Heart left ventricle (tissue), 16 donors: ENCODE measurements around the gene NRCAM. TPM values are rescaled to one million over a fixed set of nuclear protein-coding genes. Genes with fewer than 3 reads are reported as not detected.

Source experiments
- ATAC-seq, 4 donors: fragments of 200-7000 bp; cut with Tn5 transposase; one replicate each; pipeline ENCODE4 v1.9.1; 2020 to 2022; ENCODE audit warnings: moderate library complexity in 4 of 4, mild to moderate bottlenecking in 3 of 4, moderate number of reproducible peaks in 1 of 4
- DNase-seq, 5 donors: peaks; one replicate each; pipeline ENCODE4 v3.0.0-alpha.2; 2020
- H3K27ac ChIP-seq, 12 donors: fragments of 200-600 bp; sonication (generic) in 4 of 12; one replicate each; pipeline versions ENCODE4 v1.5.0 to v1.8.0; 2016 to 2022; ENCODE audit warnings: mild to moderate bottlenecking in 2 of 12
- H3K27me3 ChIP-seq, 9 donors: fragments of 200-600 bp; sonication (generic) in 2 of 9; one replicate each; pipeline versions ENCODE4 v1.5.1 to v1.8.0; 2016 to 2022; ENCODE audit warnings: mild to moderate bottlenecking in 3 of 9
- H3K36me3 ChIP-seq, 9 donors: fragments of 200-600 bp; sonication (generic) in 2 of 9; one replicate each; pipeline versions ENCODE4 v1.5.0 to v1.8.0; 2018 to 2022; ENCODE audit warnings: mild to moderate bottlenecking in 2 of 9
- H3K4me1 ChIP-seq, 12 donors: fragments of 200-600 bp; sonication (generic) in 4 of 12; one replicate each; pipeline versions ENCODE4 v1.5.0 to v1.8.0; 2016 to 2022; ENCODE audit warnings: mild to moderate bottlenecking in 3 of 12
- H3K4me3 ChIP-seq, 12 donors: fragments of 200-600 bp; sonication (generic) in 4 of 12; one replicate each; pipeline versions ENCODE4 v1.5.0 to v1.8.0; 2017 to 2022; ENCODE audit warnings: mild to moderate bottlenecking in 9 of 12, moderate library complexity in 4 of 12
- H3K9me3 ChIP-seq, 12 donors: fragments of 200-600 bp; sonication (generic) in 4 of 12; one replicate each; pipeline versions ENCODE4 v1.5.0 to v1.8.0; 2016 to 2022; ENCODE audit warnings: mild to moderate bottlenecking in 1 of 12
- POLR2A ChIP-seq, 2 donors: fragments of 450-650 bp; IDR thresholded peaks; one replicate each; pipeline ENCODE4 v1.6.1; 2017; ENCODE audit warnings: antibody characterized with exemption in 2 of 2, mild to moderate bottlenecking in 2 of 2, moderate library complexity in 2 of 2
- WGBS, 4 donors: extraction: QIAGEN DNeasy Blood & Tissue Kit in 2 of 4; methylation state at CpG; one replicate each; pipeline versions ENCODE4 v1.1.5 to v1.1.7; 2013 to 2018; 5-methylcytosine and 5-hydroxymethylcytosine counted together
- intact Hi-C, 10 donors: fragments of 100-400 bp; cut with DNase I; formaldehyde crosslinking; loops; one replicate each; pipeline versions ENCODE4 v1.11.1 to v1.14.2; 2022
- polyA plus RNA-seq, 2 donors: library from polyadenylated mRNA; stranded (reverse); fragments of 200-250 nt; gene quantifications; one replicate each; pipeline ENCODE4 v1.2.3, GENCODE V29; 2013
- total RNA-seq, 9 donors: library from RNA; depleted of rRNA in 2 of 9; stranded (reverse); fragments of >200 nt in 2 of 9; fragmentation: NEBNext Ultra II Directional in 3 of 9; extraction: Animal tissue kit (Norgen Biotek cat#: 25700) in 3 of 9; gene quantifications; one replicate each; pipeline versions ENCODE4 v1.1.0 to v1.2.4, GENCODE V29; 2016 to 2023
- TF ChIP-seq, protein P1 (sequence below), 12 donors: fragments of 200-600 bp; sonication (generic) in 4 of 12; IDR thresholded peaks; one replicate each; pipeline versions ENCODE4 v1.5.0 to v1.8.0; 2018 to 2022; ENCODE audit warnings: antibody characterized with exemption in 12 of 12, mild to moderate bottlenecking in 5 of 12
- donor health status: ischemic (EF 13 %, LVEDD 7.1; RV severe dilation, severe dysfunction).
- donor health status: healthy with polysubstance abuse.
- donor health status: DM: no; HTN: yes; CAD: no.
- donor health status: DM: no; HTN: no; CAD: no.
- donor health status: ischemic (EF 25% LVEDD 6.9; RV normal size, moderate dysfunction).
- donor health status: ischemic (EF 25% LVEDD 5.7; RV mildly dilated, moderate dysfunction).
- donor health status: healthy.
- donor health status: DM: yes; HTN: yes; CAD: no.
- donor health status: ischemic (EF 35%, LVEDD 5.7; RV mildly dilated, moderate dysfunction).
- donor health status: nonischemic (EF 11% LVEDD 7.7; RV severe dilation, severe dysfunction).
- donor health status: DM: yes; HTN: yes; CAD: no.
- donor health status: PGD.
- donor health status: ischemic (EF 29% LVEDD 5.4; RV normal size, mild dysfunction).
- donor health status: nonischemic (EF 23%, LVEDD 6.1; RV moderate dilation, normal function).

The NRCAM gene
- total and polyA plus RNA-seq, 11 donors, result 0.07 to 2.5 (median 0.36) TPM

DNA sequence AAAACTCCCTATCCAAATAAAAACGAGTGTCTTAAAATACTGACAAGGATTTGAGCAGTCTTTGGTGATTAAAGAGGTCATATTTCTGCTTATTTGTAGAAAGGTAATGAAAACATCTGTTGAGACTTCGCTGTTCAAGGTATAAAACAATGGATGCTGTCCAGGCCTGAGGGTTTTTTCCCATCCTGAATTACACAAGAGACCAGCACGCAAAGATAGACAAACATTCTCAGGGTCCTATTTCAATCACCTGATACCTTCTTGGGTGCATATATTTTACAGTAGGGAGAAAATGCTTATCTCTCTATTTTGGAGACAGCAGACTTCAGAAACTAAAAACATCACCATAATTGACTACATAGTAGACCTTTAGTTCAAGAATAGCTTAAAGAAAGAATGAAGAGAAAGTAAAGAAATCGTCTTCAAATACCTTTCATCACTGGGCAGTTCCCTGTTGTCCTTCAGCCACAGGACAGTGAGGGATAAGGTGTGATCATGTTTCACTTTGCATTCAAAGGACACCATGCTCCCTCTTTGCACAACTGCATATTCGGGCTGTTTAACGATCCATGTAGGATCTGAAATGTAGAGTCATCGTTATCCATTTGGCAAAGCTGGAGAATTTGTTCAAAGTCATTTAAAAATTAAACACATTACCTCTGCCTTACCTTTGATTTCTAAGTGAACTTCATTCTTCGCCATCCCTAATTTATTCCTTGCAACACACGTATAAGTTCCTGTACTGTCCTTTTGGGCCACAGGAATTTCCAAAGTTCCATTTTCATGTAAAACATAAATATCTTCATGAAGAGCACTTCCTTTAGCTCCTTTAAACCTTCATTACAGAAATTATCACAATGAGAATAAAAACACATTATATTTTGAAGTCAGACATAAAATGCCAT, 262.4 kb downstream of the NRCAM start:
- ATAC-seq, result no peak

DNA sequence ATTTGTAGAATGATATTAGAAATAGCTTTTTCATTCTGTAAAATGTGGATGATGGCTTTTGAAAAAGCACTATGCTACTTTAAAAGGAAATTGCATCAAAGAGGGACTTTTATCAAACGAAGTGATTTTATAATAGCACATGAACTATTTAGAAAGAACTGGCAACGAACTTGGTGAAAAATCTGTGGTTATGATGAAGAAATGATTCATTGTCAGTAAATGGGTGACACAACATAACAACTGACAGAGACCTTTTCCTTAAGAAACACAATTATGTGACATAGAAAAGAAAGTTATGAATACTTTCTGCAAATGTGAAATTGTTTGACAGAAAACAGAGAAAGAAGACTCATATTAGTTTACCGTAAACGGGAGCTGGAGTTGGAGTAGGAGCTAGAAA, 265.3 kb downstream of the NRCAM start:
- intact Hi-C loops, result no loop called here
- no peaks in the 10 kb centered on the region for H3K4me1 ChIP-seq
- no peak overlapping the region for H3K27ac ChIP-seq
- TF ChIP-seq, protein P1, sequence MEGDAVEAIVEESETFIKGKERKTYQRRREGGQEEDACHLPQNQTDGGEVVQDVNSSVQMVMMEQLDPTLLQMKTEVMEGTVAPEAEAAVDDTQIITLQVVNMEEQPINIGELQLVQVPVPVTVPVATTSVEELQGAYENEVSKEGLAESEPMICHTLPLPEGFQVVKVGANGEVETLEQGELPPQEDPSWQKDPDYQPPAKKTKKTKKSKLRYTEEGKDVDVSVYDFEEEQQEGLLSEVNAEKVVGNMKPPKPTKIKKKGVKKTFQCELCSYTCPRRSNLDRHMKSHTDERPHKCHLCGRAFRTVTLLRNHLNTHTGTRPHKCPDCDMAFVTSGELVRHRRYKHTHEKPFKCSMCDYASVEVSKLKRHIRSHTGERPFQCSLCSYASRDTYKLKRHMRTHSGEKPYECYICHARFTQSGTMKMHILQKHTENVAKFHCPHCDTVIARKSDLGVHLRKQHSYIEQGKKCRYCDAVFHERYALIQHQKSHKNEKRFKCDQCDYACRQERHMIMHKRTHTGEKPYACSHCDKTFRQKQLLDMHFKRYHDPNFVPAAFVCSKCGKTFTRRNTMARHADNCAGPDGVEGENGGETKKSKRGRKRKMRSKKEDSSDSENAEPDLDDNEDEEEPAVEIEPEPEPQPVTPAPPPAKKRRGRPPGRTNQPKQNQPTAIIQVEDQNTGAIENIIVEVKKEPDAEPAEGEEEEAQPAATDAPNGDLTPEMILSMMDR (IDR thresholded peaks at IDR 0.05), result no peak
- no peak for TF ChIP-seq POLR2A (IDR thresholded peaks at IDR 0.05)
- H3K27me3 ChIP-seq, result peaks cover 0 to 5% (median 0%) of the 10 kb centered on the region in 9 donors
- H3K4me3 ChIP-seq, result no peak overlapping the region
- ATAC-seq, result no peak
- H3K9me3 ChIP-seq, result no peaks in the 10 kb centered on the region
- no peaks in the 10 kb centered on the region for H3K36me3 ChIP-seq
- 79 to 85% (median 84%) methylated on average over 4 of the region's 4 CpGs for WGBS, 4 donors
- DNase-seq, result no peak

More for the DNA sequence above, 262.4 kb downstream of the NRCAM start:
- H3K9me3 ChIP-seq, result no peaks in the 10 kb centered on the region
- no peak overlapping the region for H3K4me3 ChIP-seq
- intact Hi-C loops, result no loop called here
- H3K27me3 ChIP-seq, result peaks cover 0 to 5% (median 0%) of the 10 kb centered on the region in 9 donors
- TF ChIP-seq POLR2A (IDR thresholded peaks at IDR 0.05), result no peak
- TF ChIP-seq, protein P1 (IDR thresholded peaks at IDR 0.05), result no peak
- no peak overlapping the region for H3K27ac ChIP-seq
- whole genome bisulfite sequencing, 4 donors, result 58 to 69% (median 64%) methylated on average over 9 of the region's 9 CpGs
- H3K4me1 ChIP-seq, result no peaks in the 10 kb centered on the region
- no peak for DNase-seq
- no peaks in the 10 kb centered on the region for H3K36me3 ChIP-seq

DNA sequence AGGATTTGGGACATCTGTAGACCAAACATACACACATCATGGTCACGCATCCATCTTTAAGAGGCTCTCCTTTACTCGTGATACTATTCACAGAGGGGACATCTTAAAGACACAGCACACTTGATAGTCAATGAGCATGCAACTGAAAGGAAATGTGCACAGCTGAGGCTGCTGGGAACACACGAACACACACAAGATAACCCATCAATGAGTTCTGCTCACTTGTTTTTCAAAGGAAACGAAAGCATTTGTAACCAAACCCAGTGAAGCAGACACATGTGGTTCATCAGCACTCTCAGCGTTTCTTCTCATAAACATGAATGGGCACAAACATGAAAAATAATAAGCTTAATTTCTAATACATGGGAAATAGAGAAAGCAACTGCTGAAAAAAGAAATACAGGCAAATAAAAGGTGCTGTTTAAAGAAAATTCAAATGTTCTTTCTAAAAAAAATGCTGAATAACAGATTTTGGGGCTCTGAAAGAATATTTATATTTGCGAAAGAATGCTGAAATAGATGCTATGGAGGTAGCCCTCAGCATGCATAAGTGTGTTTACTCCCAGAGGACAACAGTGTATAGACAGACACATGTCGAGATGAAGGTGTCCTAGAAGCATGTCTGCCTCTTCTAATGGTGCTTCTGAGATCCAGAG, 266.4 kb downstream of the NRCAM start:
- Histone ChIP-seq H3K9me3 (no peaks in the 10 kb centered on the region), H3K27ac (no peak overlapping the region), H3K4me3 (no peak overlapping the region), H3K27me3 (peaks cover 0 to 5% (median 0%) of the 10 kb centered on the region in 9 donors), H3K36me3 (no peaks in the 10 kb centered on the region), H3K4me1 (no peaks in the 10 kb centered on the region)
- 45 to 61% (median 53%) methylated on average over 7 of the region's 7 CpGs for WGBS, 4 donors
- ATAC-seq (no peak), DNase-seq (no peak)
- intact Hi-C loops, result loop anchor here in 5 of 10 donors (5.0 to 10.0 kb wide), 3 partner anchors 265 to 307 kb away; partner anchors contain the start of gene NRCAM (in 3 of the 5)
- TF ChIP-seq, protein P1 (IDR thresholded peaks at IDR 0.05), result no peak
- no peak for TF ChIP-seq POLR2A (IDR thresholded peaks at IDR 0.05)

DNA sequence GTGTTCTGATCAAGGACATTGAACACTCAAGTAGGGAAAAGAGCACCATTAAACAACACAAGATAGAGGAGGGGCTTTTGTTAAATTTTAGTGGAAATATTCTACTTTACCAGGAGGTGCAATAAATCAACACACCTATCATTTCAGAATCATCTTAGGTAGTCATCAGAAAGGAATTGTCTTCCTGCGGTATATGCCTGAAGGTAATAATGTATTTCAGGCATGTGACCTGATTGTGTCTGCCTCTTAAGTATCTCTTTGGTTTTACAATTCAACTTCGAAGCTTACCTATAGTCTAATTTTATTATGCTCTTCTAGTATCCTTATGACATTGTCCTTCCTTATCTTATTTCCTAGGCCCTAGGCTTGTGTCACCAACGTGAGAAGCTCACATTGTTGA, 267.5 kb downstream of the NRCAM start:
- no peak for TF ChIP-seq POLR2A (IDR thresholded peaks at IDR 0.05)
- TF ChIP-seq, protein P1 (IDR thresholded peaks at IDR 0.05), result no peak

More for the DNA sequence above, 267.5 kb downstream of the NRCAM start:
- Histone ChIP-seq H3K27ac (no peak overlapping the region), H3K4me3 (no peak overlapping the region), H3K36me3 (no peaks in the 10 kb centered on the region), H3K27me3 (no peaks in the 10 kb centered on the region), H3K9me3 (no peaks in the 10 kb centered on the region), H3K4me1 (no peaks in the 10 kb centered on the region)
- intact Hi-C loops, result loop anchor here in 5 of 10 donors (5.0 to 10.0 kb wide), 3 partner anchors 266 to 309 kb away; partner anchors contain the start of gene NRCAM (in 3 of the 5)
- 87 to 91% (median 90%) methylated on average over 3 of the region's 3 CpGs for WGBS, 4 donors
- no peak for ATAC-seq
- no peak for DNase-seq
